ENCODE results near the gene ARHGAP10.

DNA sequence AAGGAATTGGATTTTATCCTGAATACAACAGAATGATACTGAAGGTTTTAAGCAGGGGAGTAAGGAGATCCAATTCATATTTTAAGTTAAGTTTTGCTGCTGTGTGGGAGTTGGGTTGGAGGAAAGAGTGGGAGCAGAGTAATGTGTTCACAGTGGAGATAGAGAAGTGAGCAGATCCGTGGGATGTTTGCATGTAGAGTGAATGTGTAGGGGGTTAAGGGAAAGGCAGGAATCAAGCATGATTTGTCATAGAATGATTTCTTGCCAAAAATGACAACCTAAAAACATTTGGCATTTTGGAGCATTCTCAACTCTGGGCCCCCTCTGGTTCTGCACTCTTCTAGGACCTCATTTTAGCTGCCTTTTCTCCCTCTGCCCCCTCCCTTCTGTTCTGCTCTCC, 76.6 kb downstream of the ARHGAP10 start:
- TF ChIP-seq, protein P1, sequence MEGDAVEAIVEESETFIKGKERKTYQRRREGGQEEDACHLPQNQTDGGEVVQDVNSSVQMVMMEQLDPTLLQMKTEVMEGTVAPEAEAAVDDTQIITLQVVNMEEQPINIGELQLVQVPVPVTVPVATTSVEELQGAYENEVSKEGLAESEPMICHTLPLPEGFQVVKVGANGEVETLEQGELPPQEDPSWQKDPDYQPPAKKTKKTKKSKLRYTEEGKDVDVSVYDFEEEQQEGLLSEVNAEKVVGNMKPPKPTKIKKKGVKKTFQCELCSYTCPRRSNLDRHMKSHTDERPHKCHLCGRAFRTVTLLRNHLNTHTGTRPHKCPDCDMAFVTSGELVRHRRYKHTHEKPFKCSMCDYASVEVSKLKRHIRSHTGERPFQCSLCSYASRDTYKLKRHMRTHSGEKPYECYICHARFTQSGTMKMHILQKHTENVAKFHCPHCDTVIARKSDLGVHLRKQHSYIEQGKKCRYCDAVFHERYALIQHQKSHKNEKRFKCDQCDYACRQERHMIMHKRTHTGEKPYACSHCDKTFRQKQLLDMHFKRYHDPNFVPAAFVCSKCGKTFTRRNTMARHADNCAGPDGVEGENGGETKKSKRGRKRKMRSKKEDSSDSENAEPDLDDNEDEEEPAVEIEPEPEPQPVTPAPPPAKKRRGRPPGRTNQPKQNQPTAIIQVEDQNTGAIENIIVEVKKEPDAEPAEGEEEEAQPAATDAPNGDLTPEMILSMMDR (conservative IDR thresholded peaks at IDR 0.05; ENCODE audit: low read depth, low read length), result no peak
- TF ChIP-seq EZH2 (IDR thresholded peaks at IDR 0.05; ENCODE audit: low read length, unreplicated experiment), result no peak
- TF ChIP-seq EZH2phosphoT487 (IDR thresholded peaks at IDR 0.05; ENCODE audit: borderline replicate concordance, low read length), result no peak
